Prostate gland (tissue), 2 donors: ENCODE measurements around the gene DSEL. TPM values are rescaled to one million over a fixed set of nuclear protein-coding genes. Genes with fewer than 3 reads are reported as not detected.

Source experiments
- DNase-seq: peaks from one replicate; pipeline ENCODE4 v3.0.0-alpha.2; 2019; ENCODE audit warnings: low spot score
- H3K27ac ChIP-seq, 2 donors: fragments of 200-600 bp; sonication (generic); 2 replicates each; pipeline ENCODE4 v1.5.1; 2017 to 2019
- H3K27me3 ChIP-seq: fragments of 200-600 bp; sonication (generic); replicated peaks from 2 replicates; pipeline ENCODE4 v1.5.1; 2019; ENCODE audit not compliant: insufficient read depth
- H3K36me3 ChIP-seq, 2 donors: fragments of 200-600 bp; sonication (generic); 1 replicate in 1 of 2; 2 replicates in 1 of 2; pipeline versions ENCODE4 v1.5.1 to v1.8.1; 2017 to 2019
- H3K4me1 ChIP-seq: fragments of 200-600 bp; sonication (generic); replicated peaks from 2 replicates; pipeline ENCODE4 v1.5.1; 2019
- H3K4me3 ChIP-seq, 2 donors: fragments of 200-600 bp; sonication (generic); 2 replicates each; pipeline ENCODE4 v1.5.1; 2017 to 2019
- H3K9me3 ChIP-seq: fragments of 200-600 bp; sonication (generic); 2 replicates; pipeline ENCODE4 v1.5.1; 2017
- CTCF ChIP-seq, 4 experiments: fragments of 200-600 bp in 2 of 4; fragments of 450-650 bp in 2 of 4; sonication (generic) in 2 of 4; IDR thresholded peaks; 1 replicate in 3 of 4; 2 replicates in 1 of 4; pipeline ENCODE4 v1.5.1; 2016 to 2019; ENCODE audit warnings: antibody characterized with exemption in 4 of 4, mild to moderate bottlenecking in 2 of 4, moderate library complexity in 2 of 4
- POLR2A ChIP-seq: fragments of 450-650 bp; IDR thresholded peaks from one replicate; pipeline ENCODE4 v1.6.1; 2016; ENCODE audit warnings: antibody characterized with exemption, mild to moderate bottlenecking
- POLR2AphosphoS5 ChIP-seq: sonication (generic); formaldehyde crosslinking; IDR thresholded peaks from one replicate; pipeline ENCODE4 v1.6.1; 2017; ENCODE audit warnings: antibody characterized with exemption
- WGBS: methylation state at CpG from one replicate; pipeline ENCODE4 v1.1.5; 2018; 5-methylcytosine and 5-hydroxymethylcytosine counted together
- intact Hi-C: fragments of 100-400 bp; cut with DNase I; formaldehyde crosslinking; loops from one replicate; pipeline ENCODE4 v1.14.2; 2022
- total RNA-seq, 2 donors: library from RNA; depleted of rRNA; stranded (reverse); fragments of >200 nt; gene quantifications; one replicate each; pipeline ENCODE4 v1.1.0, GENCODE V29; 2016

Gene DSEL
- total RNA-seq, 2 donors from 2014 or later, result 5.4 to 5.7 TPM

- DNase-seq, result no peak
- peak overlapping the region in 1 of 2 donors; percentile 72 for H3K4me3 ChIP-seq
- no peaks in the 10 kb centered on the region for H3K36me3 ChIP-seq
- WGBS, result 68% methylated on average over 6 of the region's 6 CpGs
- intact Hi-C loops, result loop anchor here (5.0 to 10.0 kb wide), 2 partner anchors 1147 to 1200 kb away; partner anchors contain the start of gene TMX3
- no peaks in the 10 kb centered on the region for H3K27me3 ChIP-seq
- TF ChIP-seq CTCF (IDR thresholded peaks at IDR 0.05) (no peak), POLR2AphosphoS5 (no peak), POLR2A (no peak)
- H3K9me3 ChIP-seq, result no peaks in the 10 kb centered on the region
- no peak overlapping the region for H3K27ac ChIP-seq
- H3K4me1 ChIP-seq, result no peaks in the 10 kb centered on the region
Measured at GRCh38 chr18:67514901-67515540, 1.5 kb downstream of the DSEL start.

GRCh38 chr18:67514465-67514864 is 2.1 kb downstream of the DSEL start:
- no peaks in the 10 kb centered on the region for H3K27me3 ChIP-seq
- WGBS, result 63% methylated on average over 3 of the region's 3 CpGs
- no peak for TF ChIP-seq CTCF (IDR thresholded peaks at IDR 0.05)
- no peak for TF ChIP-seq POLR2AphosphoS5
- no peak for TF ChIP-seq POLR2A
- intact Hi-C loops, result loop anchor here (10.0 kb wide), 1 partner anchor 1200 kb away; the partner anchor contains the start of gene TMX3
- no peak for DNase-seq
- no peaks in the 10 kb centered on the region for H3K36me3 ChIP-seq
- no peaks in the 10 kb centered on the region for H3K9me3 ChIP-seq
- H3K27ac ChIP-seq, result no peak overlapping the region
- no peak overlapping the region for H3K4me3 ChIP-seq
- H3K4me1 ChIP-seq, result no peaks in the 10 kb centered on the region

GRCh38 chr18:67513280-67513679 is 3.2 kb downstream of the DSEL start:
- intact Hi-C loops, result loop anchor here (10.0 kb wide), 1 partner anchor 1202 kb away; the partner anchor contains the start of gene TMX3
- H3K4me3 ChIP-seq, result no peak overlapping the region
- no peak for DNase-seq
- TF ChIP-seq POLR2AphosphoS5 (no peak), CTCF (IDR thresholded peaks at IDR 0.05) (no peak), POLR2A (no peak)
- no peaks in the 10 kb centered on the region for H3K27me3 ChIP-seq
- no peaks in the 10 kb centered on the region for H3K36me3 ChIP-seq
- no peaks in the 10 kb centered on the region for H3K4me1 ChIP-seq
- no peaks in the 10 kb centered on the region for H3K9me3 ChIP-seq
- H3K27ac ChIP-seq, result no peak overlapping the region
- 91% methylated on average over 3 of the region's 3 CpGs for WGBS

- WGBS, result 94% methylated on average over 6 of the region's 6 CpGs
- TF ChIP-seq POLR2A, result no peak
- TF ChIP-seq POLR2AphosphoS5, result no peak
- no peak for TF ChIP-seq CTCF (IDR thresholded peaks at IDR 0.05)
- no peaks in the 10 kb centered on the region for H3K9me3 ChIP-seq
- no peak overlapping the region for H3K27ac ChIP-seq
- H3K27me3 ChIP-seq, result no peaks in the 10 kb centered on the region
- no peaks in the 10 kb centered on the region for H3K4me1 ChIP-seq
- intact Hi-C loops, result loop anchor here (10.0 kb wide), 1 partner anchor 1203 kb away; the partner anchor contains the start of gene TMX3
- no peaks in the 10 kb centered on the region for H3K36me3 ChIP-seq
- no peak overlapping the region for H3K4me3 ChIP-seq
- no peak for DNase-seq
Measured at GRCh38 chr18:67511840-67512239, 4.7 kb downstream of the DSEL start.

GRCh38 chr18:67510831-67511230 is 5.7 kb downstream of the DSEL start:
- no peak for DNase-seq
- H3K27ac ChIP-seq, result no peak overlapping the region
- H3K4me1 ChIP-seq, result no peaks in the 10 kb centered on the region
- intact Hi-C loops, result loop anchor here (10.0 kb wide), 1 partner anchor 1204 kb away; the partner anchor contains the start of gene TMX3
- no peak overlapping the region for H3K4me3 ChIP-seq
- TF ChIP-seq POLR2A (no peak), CTCF (IDR thresholded peaks at IDR 0.05) (no peak), POLR2AphosphoS5 (no peak)
- H3K36me3 ChIP-seq, result no peaks in the 10 kb centered on the region
- no peaks in the 10 kb centered on the region for H3K27me3 ChIP-seq
- WGBS, result 66% methylated on average over 3 of the region's 3 CpGs
- no peaks in the 10 kb centered on the region for H3K9me3 ChIP-seq
